Islet of Langerhans (tissue), 1 donor: ENCODE results near the gene KCNJ11.

Experiments
- FAIRE-seq: peaks from one replicate; lab custom pipeline; 2011; peaks lifted over from hg19 to GRCh38; lab: Jason Lieb, UNC

Gene KCNJ11

DNA sequence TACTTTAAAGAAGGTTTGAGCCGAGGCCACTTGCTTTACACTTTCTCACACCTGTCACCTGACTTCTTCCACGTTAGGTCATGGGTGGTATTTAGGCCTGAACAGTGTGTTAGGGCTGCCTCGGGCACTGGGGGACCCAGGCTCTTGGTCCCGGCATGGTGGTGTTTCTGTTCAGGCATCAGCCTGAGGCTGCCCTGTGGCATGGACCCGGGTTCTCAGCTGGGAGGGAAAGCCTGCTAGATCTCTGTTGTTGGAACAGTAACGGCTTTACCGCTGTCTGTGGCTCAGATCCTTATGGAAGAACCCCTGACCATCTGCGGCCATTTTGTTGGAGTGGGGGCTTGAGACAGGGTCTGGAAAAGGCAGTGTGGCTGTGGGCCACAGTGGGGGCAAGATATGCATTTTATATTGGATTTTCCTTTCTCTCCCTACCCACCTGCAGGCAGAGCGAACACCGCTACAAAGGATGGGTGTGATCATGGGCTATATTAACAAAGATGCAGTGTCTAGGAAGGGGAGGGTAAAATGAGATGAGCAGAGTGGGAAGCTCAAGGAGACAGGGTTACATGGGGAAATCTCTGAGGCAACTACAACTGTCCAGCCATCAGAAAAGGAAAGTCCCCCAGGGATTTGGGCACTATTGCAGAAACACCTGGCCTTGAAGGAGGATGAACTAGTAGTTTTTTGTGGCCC lies 1.6 kb upstream of the KCNJ11 start:
- FAIRE-seq = no peak

DNA sequence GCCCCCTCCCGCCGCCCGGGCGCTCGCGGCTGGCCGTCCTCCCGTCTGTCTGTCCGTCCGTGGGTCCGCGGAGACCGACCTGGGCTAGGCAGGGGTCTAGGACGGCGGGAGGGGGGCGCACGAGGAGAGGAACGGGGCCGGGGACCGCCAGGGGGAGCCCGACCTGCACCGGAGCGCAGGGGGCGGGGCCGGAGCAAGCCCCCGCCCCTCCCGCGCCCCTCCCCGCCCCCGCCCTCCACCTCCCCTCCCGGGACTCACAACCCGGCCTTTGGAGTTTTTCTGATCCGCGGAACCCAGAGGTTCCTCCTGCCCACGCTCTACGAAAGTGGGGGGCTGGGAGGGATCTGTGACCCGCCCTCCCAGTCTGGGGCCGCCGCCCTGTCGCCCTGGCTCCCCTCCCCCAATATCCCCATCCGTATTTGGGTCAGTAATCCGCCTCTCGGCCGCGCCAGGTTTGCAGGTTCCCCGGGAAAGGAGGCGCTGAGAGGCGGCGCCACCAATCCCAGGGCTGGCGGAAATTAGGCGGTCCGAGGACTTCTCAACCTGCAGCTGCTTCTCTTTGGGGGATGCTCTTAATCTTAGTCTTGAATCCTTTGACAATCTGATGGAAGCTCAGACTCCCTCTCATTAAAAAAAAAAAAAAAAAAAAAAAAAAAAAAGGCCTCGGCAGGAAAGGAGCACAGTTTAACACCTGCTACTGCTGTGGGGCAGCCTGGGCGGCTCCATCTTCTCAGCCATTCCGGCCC lies 925 bp upstream of the KCNJ11 start:
- no peak for FAIRE-seq

DNA sequence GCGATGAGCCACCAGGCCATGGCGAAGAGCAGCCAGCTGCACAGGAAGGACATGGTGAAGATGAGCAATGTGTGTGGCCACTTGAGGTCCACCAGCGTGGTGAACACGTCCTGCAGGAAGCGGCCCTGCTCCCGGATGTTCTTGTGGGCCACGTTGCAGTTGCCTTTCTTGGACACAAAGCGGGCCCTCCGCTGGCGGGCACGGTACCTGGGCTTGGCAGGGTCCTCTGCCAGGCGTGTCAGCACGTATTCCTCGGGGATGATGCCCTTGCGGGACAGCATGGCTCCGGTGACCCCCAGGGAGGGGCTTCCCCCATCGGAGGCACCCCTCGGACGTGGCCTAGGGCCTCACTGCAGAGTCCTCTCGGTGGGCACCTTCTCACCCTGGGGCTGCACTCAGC lies 648 bp downstream of the KCNJ11 start:
- no peak for FAIRE-seq

DNA sequence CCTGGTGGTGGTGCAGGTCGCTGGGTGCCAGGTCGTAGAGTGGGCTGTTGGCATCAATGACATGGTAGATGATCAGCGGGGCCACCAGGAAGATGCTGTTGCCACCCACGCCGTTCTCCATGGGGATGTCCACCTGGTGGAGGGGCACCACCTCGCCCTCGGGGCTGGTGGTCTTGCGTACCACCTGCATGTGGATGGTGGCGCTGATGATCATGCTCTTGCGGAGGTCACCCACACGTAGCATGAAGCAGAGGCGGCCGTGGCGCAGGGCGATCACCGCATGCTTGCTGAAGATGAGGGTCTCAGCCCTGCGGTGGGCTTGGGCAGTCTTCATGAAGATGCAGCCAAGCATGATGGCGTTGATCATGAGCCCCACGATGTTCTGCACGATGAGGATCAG lies 1.2 kb downstream of the KCNJ11 start:
- FAIRE-seq = no peak

DNA sequence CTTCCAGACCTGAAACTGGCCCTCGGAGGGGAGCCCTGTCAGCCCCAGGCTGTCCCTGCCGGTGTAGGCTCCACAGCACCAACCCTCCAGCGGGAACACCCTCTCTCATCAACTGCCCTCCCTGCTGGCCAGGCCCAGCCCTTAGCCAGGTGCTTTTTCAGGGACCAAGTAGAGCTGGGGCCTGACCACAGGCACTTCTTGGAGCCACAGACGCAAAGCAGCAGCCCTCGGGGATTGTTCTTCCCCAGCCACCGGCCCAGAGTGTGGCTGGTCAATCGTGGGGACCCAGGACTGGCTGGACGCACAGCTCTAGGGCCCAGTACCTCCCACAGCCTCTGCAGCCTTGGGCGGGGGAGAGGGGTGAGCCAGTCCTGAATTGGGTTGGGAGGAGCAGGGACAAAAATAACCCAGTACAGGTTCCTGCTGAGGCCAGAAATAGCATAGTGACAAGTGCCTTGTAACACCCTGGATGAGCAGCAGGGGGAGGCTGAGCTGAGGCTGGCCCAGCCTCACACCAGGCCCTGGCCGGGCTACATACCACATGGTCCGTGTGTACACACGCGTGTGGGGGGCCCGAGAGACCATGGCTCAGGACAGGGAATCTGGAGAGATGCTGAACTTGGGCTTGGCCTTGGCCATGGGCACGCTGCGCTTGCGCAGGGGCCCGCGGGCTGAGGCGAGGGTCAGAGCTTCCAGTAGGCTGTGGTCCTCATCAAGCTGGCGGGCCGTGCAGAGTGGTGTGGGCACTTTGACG lies 2.0 kb downstream of the KCNJ11 start:
- no peak for FAIRE-seq

DNA sequence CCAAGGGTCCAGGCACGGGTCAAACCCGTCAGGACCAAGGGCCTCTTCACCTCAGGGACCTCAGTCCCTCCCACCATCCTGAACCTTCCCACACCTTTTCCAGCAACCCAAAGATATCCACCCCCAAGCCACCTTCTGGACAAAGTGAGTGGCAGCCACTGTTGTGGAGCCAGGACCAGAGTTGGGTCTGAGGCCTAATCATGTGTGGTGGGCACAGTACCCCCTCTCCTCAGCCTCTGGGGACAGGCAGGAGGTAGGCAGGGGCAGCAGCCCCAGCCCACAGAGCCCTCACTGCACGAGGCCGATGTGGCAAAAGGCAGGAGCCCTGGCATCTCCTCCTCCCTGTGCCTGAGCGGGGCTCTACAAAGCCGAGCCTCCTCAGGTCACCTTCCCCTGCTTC lies 2.5 kb downstream of the KCNJ11 start:
- FAIRE-seq = no peak

DNA sequence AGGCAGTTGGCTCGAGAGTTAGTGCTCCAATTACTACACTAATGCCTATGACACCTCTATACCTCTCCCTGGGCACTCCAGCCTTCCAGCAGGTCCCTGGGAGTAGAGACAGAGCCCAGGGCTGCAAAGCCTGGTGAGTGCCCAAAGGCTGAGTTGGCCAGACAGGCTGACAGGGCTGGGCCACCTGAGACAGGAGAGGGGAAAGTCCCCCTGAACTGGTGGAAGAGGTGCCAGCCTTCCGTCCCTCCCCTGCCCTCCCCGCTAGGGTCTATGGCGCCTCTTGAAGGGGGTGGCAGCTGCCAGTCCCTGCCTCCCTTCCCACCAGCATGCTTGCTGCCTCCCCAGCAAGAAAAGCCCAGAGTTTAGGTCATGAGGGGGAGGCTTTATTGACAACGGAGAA lies 3.0 kb downstream of the KCNJ11 start:
- FAIRE-seq = no peak

DNA sequence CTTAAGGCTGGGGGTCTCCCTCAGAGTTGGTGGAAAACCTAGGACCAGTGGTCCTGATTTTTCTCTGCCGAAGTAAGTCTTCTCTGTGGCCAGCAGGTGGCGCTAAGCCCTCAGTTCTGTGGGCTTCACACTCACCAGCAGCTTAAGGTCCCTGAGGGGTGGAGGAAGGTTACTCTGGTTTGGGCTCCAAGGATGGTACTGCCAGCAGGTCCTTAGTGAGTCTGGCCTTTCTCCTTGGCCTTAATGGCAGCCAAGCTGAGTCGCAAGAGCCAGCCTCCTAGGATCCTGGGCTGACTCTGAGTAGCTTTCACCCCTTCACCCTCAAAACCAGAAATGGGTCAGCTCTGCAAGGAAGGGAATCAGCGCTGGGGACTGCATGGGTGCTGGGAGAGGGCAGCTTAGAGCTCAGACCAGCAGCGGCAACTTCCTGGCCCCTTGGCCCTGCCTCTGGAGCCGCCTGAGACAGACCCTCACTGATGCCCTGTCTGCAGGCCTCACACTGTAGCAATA lies 4.4 kb downstream of the KCNJ11 start:
- FAIRE-seq = peak; percentile 60

DNA sequence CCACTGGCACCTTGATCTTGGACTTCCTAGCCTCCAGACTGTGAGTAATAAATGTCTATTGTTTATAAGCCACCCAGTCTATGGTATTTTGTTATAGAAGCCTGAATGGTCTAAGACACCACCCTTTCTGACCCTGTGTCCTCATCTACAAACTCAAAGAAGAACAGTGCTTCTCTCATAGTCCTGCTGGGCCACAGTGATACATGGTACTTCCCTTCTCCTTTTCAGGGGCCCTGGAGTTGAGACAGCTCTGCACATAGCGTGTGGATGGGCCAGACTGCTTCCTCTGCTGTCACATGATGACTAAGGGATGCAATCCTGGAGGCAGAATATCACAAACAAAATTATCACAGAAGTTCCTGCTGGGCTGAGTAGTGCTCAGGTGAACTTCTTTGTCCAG lies 5.0 kb downstream of the KCNJ11 start:
- FAIRE-seq = no peak

DNA sequence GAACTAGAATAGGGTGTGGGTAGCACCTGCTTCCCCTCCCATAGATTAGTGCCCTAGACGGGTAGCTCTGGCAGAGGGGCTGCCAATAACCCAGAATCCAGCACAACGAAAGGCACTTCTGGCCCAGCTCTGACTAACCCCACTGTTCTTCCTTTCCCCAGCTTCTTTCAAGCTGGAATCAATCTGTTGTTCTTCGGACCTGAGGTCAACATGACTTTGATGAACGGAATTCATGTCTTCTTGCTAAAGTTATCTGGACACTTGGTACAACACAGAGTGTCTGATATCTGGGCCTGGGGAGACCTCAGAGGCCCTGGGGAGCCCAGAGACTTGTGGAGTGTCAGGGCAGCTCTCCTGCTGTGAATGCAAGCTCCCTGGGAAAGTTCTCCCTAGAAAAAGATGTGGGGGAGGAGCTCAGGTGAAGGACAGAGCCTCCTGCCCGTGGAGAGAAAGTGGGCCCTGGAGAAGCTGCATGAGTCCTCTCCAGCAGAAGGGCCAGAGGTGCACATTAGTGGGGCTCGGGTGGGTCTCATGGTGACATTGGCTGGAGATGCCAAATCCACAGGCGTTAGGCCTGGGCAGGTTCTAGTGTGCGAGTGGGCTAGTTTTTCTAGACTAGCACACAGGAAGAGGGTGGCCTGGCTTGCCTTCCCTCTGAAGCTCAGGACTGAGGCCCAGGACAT lies 6.3 kb downstream of the KCNJ11 start:
- FAIRE-seq = no peak

DNA sequence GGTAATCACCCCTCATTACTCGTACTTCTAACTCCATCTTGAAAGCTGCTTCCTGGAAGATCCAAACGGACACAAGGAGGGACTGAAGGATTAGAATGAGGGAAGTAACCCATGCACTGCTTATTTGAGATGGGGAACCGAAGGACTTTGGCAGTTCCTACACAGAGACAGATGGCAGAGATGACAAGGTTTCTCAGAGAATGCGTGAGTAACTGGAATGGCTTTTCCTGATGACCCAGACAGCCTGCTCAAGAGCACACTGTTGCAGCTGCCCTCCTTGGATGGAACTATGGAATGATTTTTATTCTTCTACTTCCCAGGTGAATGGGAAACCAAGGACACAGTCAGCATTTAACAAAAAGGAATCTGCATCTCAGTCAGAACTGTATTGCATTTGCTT lies 7.3 kb downstream of the KCNJ11 start:
- no peak for FAIRE-seq

DNA sequence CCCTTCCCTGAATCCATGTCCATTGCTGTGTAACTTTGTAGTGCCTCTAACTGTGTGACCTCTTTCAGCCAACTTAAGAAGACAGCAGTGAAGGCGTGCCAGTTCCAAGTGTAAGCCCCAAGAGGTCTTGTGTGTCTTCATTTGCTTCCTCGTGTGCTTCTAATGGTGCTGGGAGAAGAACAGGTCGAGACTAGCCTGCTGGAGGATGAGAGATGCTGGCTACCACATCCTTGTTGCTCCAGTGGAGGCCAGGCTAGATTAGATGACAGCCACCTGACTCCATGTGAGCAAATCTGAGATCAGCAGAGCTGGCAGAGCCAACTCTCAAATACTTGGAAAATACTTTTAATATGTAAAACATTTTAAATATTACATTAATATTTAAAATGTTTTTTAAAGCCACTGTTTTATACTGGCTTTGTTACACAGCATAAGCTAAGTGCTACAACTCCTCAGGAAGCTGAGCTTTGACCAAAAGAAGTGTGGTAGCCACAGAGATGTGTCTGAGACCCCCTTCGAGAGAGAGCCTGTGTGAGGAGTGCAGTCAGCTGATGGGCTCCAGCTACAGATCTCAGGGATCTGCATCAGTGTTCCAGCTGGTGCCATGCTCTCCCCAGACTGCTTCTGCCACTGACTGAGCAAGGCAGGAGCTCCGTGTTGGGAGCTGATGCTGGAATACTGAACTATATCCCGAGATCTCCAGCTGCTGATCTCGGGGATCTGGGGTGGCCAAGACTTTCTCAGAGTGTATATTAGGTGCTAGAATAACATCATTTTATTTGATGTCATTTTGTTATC lies 8.9 kb downstream of the KCNJ11 start:
- FAIRE-seq = no peak

DNA sequence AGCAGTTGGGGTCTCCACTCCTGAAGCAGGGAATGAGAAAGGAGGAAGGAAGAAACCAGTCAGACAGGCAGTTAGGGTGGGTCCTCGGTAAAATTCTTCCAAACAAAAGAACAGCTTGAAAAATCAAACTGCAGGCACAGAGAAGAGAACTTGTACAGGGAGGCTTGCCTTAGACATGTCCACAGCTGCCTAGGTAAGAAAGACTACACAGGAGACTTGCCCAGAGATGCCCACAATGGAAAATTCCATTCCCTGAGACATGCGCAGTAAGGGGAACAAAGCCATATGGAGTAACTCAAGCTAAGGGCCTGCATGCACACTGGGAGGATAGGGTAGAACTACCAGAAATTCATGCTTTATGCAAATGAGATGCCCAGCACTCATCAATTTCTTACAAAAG lies 9.8 kb downstream of the KCNJ11 start:
- FAIRE-seq = no peak

DNA sequence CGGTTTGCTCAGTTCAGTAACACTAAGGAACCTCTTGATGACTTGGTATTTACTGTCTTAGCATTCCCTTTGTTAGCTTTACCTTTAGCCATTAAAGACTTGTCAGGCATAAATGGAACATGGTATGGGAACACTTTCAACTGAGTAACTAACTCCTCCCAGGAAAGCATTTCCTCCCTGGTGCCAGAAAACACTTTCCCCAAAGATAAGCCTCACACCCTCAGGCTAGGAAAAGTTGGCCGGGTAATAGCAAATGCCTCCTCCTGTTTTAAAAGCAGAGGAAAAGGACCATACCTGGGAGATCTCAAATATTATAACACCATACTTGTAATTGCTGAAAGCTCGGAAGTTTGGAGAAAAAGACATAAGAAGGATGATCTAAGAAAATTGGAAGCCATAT lies 12.0 kb downstream of the KCNJ11 start:
- no peak for FAIRE-seq

DNA sequence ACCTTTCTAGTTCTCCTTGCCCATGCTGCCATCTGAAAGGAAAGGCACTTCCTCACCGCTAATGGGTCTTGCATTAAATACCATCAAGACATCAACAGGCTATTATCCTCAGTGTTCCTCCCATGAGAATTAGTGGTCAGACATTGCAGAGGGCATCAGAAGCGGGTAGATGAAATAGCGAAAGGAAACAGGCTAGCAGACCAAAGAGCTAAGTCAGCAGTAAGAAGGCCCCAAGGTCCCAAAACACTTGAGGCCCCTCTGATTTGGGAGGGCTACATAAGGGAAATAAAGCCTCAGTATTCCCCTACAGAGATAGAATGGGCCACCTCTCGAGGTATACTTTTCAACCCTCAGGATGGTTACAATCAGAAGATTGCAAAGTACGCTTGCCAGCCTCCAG lies 12.9 kb downstream of the KCNJ11 start:
- FAIRE-seq = no peak

DNA sequence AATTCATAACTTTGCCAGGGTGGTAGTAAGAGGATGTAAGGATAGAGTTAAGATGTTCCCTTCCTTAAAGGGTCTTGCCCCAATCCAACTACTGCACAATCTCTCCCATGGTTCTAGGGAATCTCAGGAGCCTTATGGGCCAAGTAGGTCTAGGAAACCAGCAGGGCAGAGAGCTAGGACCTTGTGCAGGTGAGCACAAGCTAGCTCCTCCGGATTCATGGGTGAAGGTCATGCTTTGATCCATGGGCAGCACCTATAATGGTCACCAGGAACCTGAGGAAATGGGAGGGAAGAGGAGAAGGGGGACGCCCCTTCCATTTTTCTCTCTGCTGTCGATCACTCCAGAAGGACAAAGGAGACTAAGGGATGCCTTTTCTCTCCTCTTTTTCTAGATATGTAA lies 16.8 kb downstream of the KCNJ11 start:
- FAIRE-seq = no peak

DNA sequence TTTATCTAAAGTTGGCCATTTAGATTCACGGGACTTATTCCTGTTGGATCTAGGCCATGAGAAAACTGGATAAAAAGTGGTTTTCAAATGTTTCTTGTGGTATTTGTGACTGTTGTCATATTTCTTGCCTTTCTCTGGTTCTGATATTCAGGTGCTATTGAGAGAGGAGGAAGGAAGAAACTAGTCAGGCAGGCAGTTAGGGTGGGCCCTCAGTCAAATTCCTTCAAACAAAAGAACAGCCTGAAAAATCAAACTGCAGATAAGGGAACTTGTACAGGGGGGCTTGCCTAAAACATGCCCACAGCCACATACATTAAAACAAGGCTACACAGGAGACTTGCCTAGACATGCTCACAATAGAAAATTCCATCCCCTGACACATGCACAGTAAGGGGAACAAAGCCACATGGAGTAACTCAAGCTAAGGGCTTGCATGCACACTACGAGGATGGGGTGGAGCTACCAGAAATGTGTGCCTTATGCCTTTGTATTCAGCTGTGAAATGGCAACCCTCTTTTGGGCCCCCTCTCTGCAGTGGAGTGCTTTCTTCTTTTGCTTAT lies 18.7 kb downstream of the KCNJ11 start:
- no peak for FAIRE-seq

DNA sequence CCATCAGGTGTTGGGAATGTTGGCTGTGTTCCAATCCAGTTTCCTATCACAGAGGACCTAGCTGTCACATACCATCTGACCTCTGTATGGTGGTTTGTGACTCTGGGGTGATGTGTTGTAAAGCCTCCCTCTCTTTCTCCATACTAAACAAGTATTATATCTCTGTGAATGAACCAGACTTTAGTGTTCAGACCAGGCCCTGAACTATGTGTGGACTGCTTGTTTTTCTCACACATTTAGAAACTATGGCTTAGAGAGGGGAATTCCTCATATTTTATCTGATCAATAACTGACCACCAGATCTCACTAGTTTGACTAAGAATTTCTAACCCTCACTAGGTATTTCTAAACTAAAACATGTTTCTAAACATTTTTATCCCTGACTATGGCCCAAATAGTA lies 19.4 kb downstream of the KCNJ11 start:
- no peak for FAIRE-seq

DNA sequence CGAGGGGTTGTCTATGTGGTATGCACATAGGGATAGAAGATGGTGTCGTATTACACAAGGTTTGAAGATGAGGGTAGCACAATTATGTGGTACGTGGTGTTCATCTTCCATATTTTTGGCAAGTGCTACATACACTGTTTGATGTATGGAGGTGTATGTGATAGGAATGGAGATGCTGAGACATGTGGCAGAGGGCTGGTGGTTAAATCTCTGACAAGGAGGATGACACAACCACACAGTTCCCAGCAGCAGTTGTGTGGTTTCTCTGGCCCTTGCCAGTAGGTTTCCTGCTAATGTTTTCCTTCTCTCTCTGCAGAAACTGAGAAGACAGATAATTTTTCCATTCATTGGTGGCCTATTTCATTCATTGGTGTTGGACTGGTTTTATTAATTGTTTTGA lies 19.9 kb downstream of the KCNJ11 start:
- no peak for FAIRE-seq

DNA sequence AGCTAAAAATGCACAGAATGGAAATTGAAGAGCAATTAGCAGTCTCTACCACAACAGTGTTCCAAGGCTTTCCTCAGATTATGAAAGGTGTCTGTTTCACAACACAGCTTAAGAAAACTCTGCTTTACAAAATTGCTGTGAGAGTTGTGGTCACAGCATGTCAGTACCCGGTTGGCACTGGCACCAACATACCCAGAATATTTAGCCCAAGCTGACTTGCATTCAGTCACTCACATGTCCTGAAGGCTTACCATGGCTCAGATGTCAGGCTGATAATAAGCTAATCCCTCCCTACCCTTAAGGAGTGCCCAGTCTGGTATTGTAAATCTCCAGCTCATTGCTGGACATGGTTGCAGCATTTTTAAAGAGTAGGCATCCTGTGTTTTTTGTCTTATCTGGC lies 22.0 kb downstream of the KCNJ11 start:
- FAIRE-seq = no peak

DNA sequence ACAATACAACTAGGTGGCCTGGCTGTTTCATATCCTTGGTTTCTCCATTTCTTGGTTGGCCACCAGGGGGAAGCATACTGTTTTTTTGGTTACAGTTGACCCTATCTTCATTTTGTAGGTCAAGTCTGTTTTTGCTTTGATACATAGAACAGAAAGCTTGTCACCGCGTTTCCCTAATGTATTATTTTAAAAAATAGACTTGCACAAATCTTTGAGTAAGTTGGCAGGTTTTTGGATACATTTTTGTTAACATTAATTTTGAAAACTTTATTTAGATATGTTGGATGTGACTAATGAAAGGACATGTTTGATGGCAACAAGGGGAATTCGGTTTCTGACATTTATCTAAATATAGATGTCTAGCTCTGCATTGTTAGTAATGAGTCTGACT lies 33.9 kb downstream of the KCNJ11 start:
- FAIRE-seq = peak; percentile 62
